Stimulated activated CD8-positive, alpha-beta memory T cell treated with anti-CD3 and anti-CD28 coated beads, Interleukin-15, amount 100 ng/mL, for 48 hours (primary cell): ENCODE measurements around the gene SUPT3H.

Experiments
- DNase-seq, 2 donors: peaks; one replicate each; pipeline ENCODE4 v3.0.0-alpha.2; 2020; ENCODE audit warnings: low read depth in 2 of 2

SUPT3H gene

GRCh38 chr6:45256697-45257695 lies 120.7 kb downstream of the SUPT3H start:
- no peak for DNase-seq

- no peak for DNase-seq
Measured at GRCh38 chr6:45255434-45255833, 122.3 kb downstream of the SUPT3H start.

- DNase-seq: no peak
Measured at GRCh38 chr6:45254253-45254652, 123.5 kb downstream of the SUPT3H start.

GRCh38 chr6:45253453-45253852 lies 124.3 kb downstream of the SUPT3H start:
- no peak for DNase-seq

GRCh38 chr6:45231660-45232059 lies 146.1 kb downstream of the SUPT3H start:
- DNase-seq: no peak

- no peak for DNase-seq
Measured at GRCh38 chr6:45229416-45229815, 148.3 kb downstream of the SUPT3H start.

- DNase-seq: no peak
Measured at GRCh38 chr6:45226081-45226480, 151.7 kb downstream of the SUPT3H start.

GRCh38 chr6:45222380-45222779 lies 155.4 kb downstream of the SUPT3H start:
- DNase-seq: no peak

GRCh38 chr6:45215759-45216158 lies 162.0 kb downstream of the SUPT3H start:
- no peak for DNase-seq

- no peak for DNase-seq
Measured at GRCh38 chr6:45212976-45213375, 164.8 kb downstream of the SUPT3H start.

- DNase-seq: no peak
Measured at GRCh38 chr6:45209762-45210161, 168.0 kb downstream of the SUPT3H start.

GRCh38 chr6:45206793-45207492 lies 170.8 kb downstream of the SUPT3H start:
- no peak for DNase-seq

GRCh38 chr6:45201484-45201883 lies 176.2 kb downstream of the SUPT3H start:
- no peak for DNase-seq

GRCh38 chr6:45200510-45200909 lies 177.2 kb downstream of the SUPT3H start:
- DNase-seq: no peak

- DNase-seq: no peak
Measured at GRCh38 chr6:45199554-45199953, 178.2 kb downstream of the SUPT3H start.

GRCh38 chr6:45196121-45196520 lies 181.6 kb downstream of the SUPT3H start:
- DNase-seq: no peak

GRCh38 chr6:45195137-45195536 lies 182.6 kb downstream of the SUPT3H start:
- DNase-seq: no peak

GRCh38 chr6:45192556-45192955 lies 185.2 kb downstream of the SUPT3H start:
- no peak for DNase-seq

GRCh38 chr6:45191414-45191813 lies 186.3 kb downstream of the SUPT3H start:
- DNase-seq: no peak

- DNase-seq: peak in 1 of 2 donors; percentile 23
Measured at GRCh38 chr6:45187836-45188235, 189.9 kb downstream of the SUPT3H start.

GRCh38 chr6:45185403-45186251 lies 192.1 kb downstream of the SUPT3H start:
- DNase-seq: no peak

- DNase-seq: no peak
Measured at GRCh38 chr6:45184937-45185336, 192.8 kb downstream of the SUPT3H start.
